GM18526 (cell line): ENCODE results near the gene UXS1.

Experiments
- POLR2A ChIP-seq: IDR thresholded peaks from 3 replicates; pipeline ENCODE4 v1.6.1; 2011; ENCODE audit not compliant: insufficient read length; ENCODE audit errors: extremely low read depth

Gene UXS1

GRCh38 chr2:106127282-106127771, 66.8 kb downstream of the UXS1 start:
- TF ChIP-seq POLR2A = no peak

- no peak for TF ChIP-seq POLR2A
These were observed 67.3 kb downstream of the UXS1 start for GRCh38 chr2:106126705-106127281.

- no peak for TF ChIP-seq POLR2A
These were observed 67.8 kb downstream of the UXS1 start for GRCh38 chr2:106126295-106126694.

GRCh38 chr2:106124905-106125549, 69.1 kb downstream of the UXS1 start:
- no peak for TF ChIP-seq POLR2A

- no peak for TF ChIP-seq POLR2A
These were observed 69.9 kb downstream of the UXS1 start for GRCh38 chr2:106124106-106124756.

- TF ChIP-seq POLR2A = no peak
These were observed 71.9 kb downstream of the UXS1 start for GRCh38 chr2:106122157-106122556.

- TF ChIP-seq POLR2A = no peak
These were observed 73.7 kb downstream of the UXS1 start for GRCh38 chr2:106120432-106120831.

GRCh38 chr2:106119074-106119473, 75.0 kb downstream of the UXS1 start:
- TF ChIP-seq POLR2A = no peak

GRCh38 chr2:106117882-106118684, 76.0 kb downstream of the UXS1 start:
- TF ChIP-seq POLR2A = no peak

- TF ChIP-seq POLR2A = no peak
These were observed 76.8 kb downstream of the UXS1 start for GRCh38 chr2:106117347-106117746.

- TF ChIP-seq POLR2A = no peak
These were observed 77.9 kb downstream of the UXS1 start for GRCh38 chr2:106116248-106116647.

- no peak for TF ChIP-seq POLR2A
These were observed 78.4 kb downstream of the UXS1 start for GRCh38 chr2:106115665-106116064.

- no peak for TF ChIP-seq POLR2A
These were observed 78.9 kb downstream of the UXS1 start for GRCh38 chr2:106115250-106115649.

GRCh38 chr2:106114166-106114565, 79.9 kb downstream of the UXS1 start:
- TF ChIP-seq POLR2A = no peak

- no peak for TF ChIP-seq POLR2A
These were observed 80.6 kb downstream of the UXS1 start for GRCh38 chr2:106113361-106113966.

- TF ChIP-seq POLR2A = no peak
These were observed 82.1 kb downstream of the UXS1 start for GRCh38 chr2:106111882-106112571.
